Tibial nerve (tissue), 4 donors: ENCODE measurements around the gene FAM50B. TPM values are rescaled to one million over a fixed set of nuclear protein-coding genes. Genes with fewer than 3 reads are reported as not detected.
A peak's percentile ranks its signal among the peaks of the same experiment; 100 is the strongest.

Source experiments
- DNase-seq, 2 donors: peaks; one replicate each; pipeline ENCODE4 v3.0.0-alpha.2; 2019; ENCODE audit warnings: low spot score in 2 of 2
- H3K27ac ChIP-seq, 4 donors: fragments of 200-600 bp; sonication (generic) in 3 of 4; one replicate each; pipeline ENCODE4 v1.5.1; 2017 to 2019; ENCODE audit warnings: mild to moderate bottlenecking in 1 of 4
- H3K27me3 ChIP-seq, 2 donors: fragments of 200-600 bp; sonication (generic) in 1 of 2; one replicate each; pipeline versions ENCODE4 v1.5.1 to v1.6.0; 2017 to 2019
- H3K36me3 ChIP-seq, 3 donors: fragments of 200-600 bp; sonication (generic); one replicate each; pipeline ENCODE4 v1.5.1; 2018 to 2019
- H3K4me1 ChIP-seq, 4 donors: fragments of 200-600 bp; sonication (generic) in 3 of 4; one replicate each; pipeline ENCODE4 v1.5.1; 2017 to 2019
- H3K4me3 ChIP-seq, 4 donors: fragments of 200-600 bp; sonication (generic) in 3 of 4; one replicate each; pipeline ENCODE4 v1.5.1; 2017 to 2019; ENCODE audit warnings: mild to moderate bottlenecking in 1 of 4, moderate library complexity in 1 of 4
- H3K9me3 ChIP-seq, 4 donors: fragments of 200-600 bp; sonication (generic) in 3 of 4; one replicate each; pipeline ENCODE4 v1.5.1; 2017 to 2019
- CTCF ChIP-seq, 5 experiments: fragments of 200-600 bp in 3 of 5; fragments of 450-650 bp in 2 of 5; sonication (generic) in 3 of 5; IDR thresholded peaks; one replicate each; pipeline ENCODE4 v1.5.1; 2016 to 2019; ENCODE audit warnings: antibody characterized with exemption in 5 of 5, mild to moderate bottlenecking in 3 of 5, moderate library complexity in 2 of 5
- EP300 ChIP-seq, 2 donors: sonication (generic); formaldehyde crosslinking; IDR thresholded peaks; one replicate each; pipeline ENCODE4 v1.6.1; 2017; ENCODE audit warnings: antibody characterized with exemption in 2 of 2, mild to moderate bottlenecking in 1 of 2
- POLR2A ChIP-seq, 2 donors: fragments of 450-650 bp; IDR thresholded peaks; one replicate each; pipeline ENCODE4 v1.6.1; 2017; ENCODE audit warnings: antibody characterized with exemption in 2 of 2, mild to moderate bottlenecking in 2 of 2, moderate library complexity in 2 of 2
- WGBS, 2 donors: methylation state at CpG; one replicate each; pipeline ENCODE4 v1.1.5; 2018; 5-methylcytosine and 5-hydroxymethylcytosine counted together
- total RNA-seq, 4 donors: library from RNA; depleted of rRNA; stranded (reverse); fragments of >200 nt; gene quantifications; one replicate each; pipeline ENCODE4 v1.1.0, GENCODE V29; 2016

FAM50B gene
- total RNA-seq, 4 donors from 2014 or later: 6.9 to 23.5 (median 16.1) TPM

- 91% methylated on average over 4 of the region's 4 CpGs for WGBS, 2 donors
- TF ChIP-seq CTCF (IDR thresholded peaks at IDR 0.05) (no peak), EP300 (IDR thresholded peaks at IDR 0.05) (no peak), POLR2A (IDR thresholded peaks at IDR 0.05) (no peak)
- Histone ChIP-seq H3K27me3 (no peaks in the 10 kb centered on the region), H3K4me1 (peaks cover 0 to 11% (median under 1%) of the 10 kb centered on the region in 4 donors), H3K27ac (no peak overlapping the region), H3K9me3 (no peaks in the 10 kb centered on the region), H3K4me3 (no peak overlapping the region), H3K36me3 (no peaks in the 10 kb centered on the region)
- no peak for DNase-seq
Observed at GRCh38 chr6:3873051-3873450, 23.9 kb downstream of the FAM50B start.

GRCh38 chr6:3874069-3874468 lies 24.9 kb downstream of the FAM50B start:
- peaks cover 0 to 6% (median 0%) of the 10 kb centered on the region in 4 donors for H3K4me1 ChIP-seq
- H3K4me3 ChIP-seq: no peak overlapping the region
- no peaks in the 10 kb centered on the region for H3K27me3 ChIP-seq
- TF ChIP-seq EP300 (IDR thresholded peaks at IDR 0.05): no peak
- no peak for TF ChIP-seq POLR2A (IDR thresholded peaks at IDR 0.05)
- TF ChIP-seq CTCF (IDR thresholded peaks at IDR 0.05): no peak
- 85 to 89% methylated on average over 3 to 4 of the region's 4 CpGs for WGBS, 2 donors
- no peak for DNase-seq
- no peaks in the 10 kb centered on the region for H3K9me3 ChIP-seq
- H3K27ac ChIP-seq: no peak overlapping the region
- H3K36me3 ChIP-seq: no peaks in the 10 kb centered on the region

- Histone ChIP-seq H3K4me1 (peaks cover 0 to 6% (median 0%) of the 10 kb centered on the region in 4 donors), H3K27ac (peak overlapping the region in 1 of 4 donors; percentile 81), H3K27me3 (no peaks in the 10 kb centered on the region), H3K36me3 (no peaks in the 10 kb centered on the region), H3K4me3 (no peak overlapping the region), H3K9me3 (no peaks in the 10 kb centered on the region)
- no peak for TF ChIP-seq CTCF (IDR thresholded peaks at IDR 0.05)
- TF ChIP-seq EP300 (IDR thresholded peaks at IDR 0.05): no peak
- no peak for TF ChIP-seq POLR2A (IDR thresholded peaks at IDR 0.05)
- WGBS, 2 donors: 90 to 94% methylated on average over 5 of the region's 5 CpGs
- no peak for DNase-seq
Observed at GRCh38 chr6:3875486-3875885, 26.3 kb downstream of the FAM50B start.

- Histone ChIP-seq H3K4me3 (no peak overlapping the region), H3K27ac (peak overlapping the region in 1 of 4 donors; percentile 81), H3K27me3 (no peaks in the 10 kb centered on the region), H3K36me3 (no peaks in the 10 kb centered on the region), H3K9me3 (no peaks in the 10 kb centered on the region), H3K4me1 (peaks cover 0 to 6% (median 0%) of the 10 kb centered on the region in 4 donors)
- TF ChIP-seq EP300 (IDR thresholded peaks at IDR 0.05): peak in 1 of 2 donors; percentile 95
- TF ChIP-seq POLR2A (IDR thresholded peaks at IDR 0.05): no peak
- WGBS, 2 donors: 67 to 76% methylated on average over 10 of the region's 10 CpGs
- DNase-seq: peak; percentile 31 to 76
Observed at GRCh38 chr6:3876101-3876500, 26.9 kb downstream of the FAM50B start.

GRCh38 chr6:3876866-3877265 lies 27.7 kb downstream of the FAM50B start:
- Histone ChIP-seq H3K4me1 (peaks cover 0 to 10% (median 0%) of the 10 kb centered on the region in 4 donors), H3K4me3 (no peak overlapping the region), H3K27ac (peak overlapping the region in 1 of 4 donors; percentile 81), H3K9me3 (no peaks in the 10 kb centered on the region), H3K36me3 (no peaks in the 10 kb centered on the region), H3K27me3 (no peaks in the 10 kb centered on the region)
- no peak for DNase-seq
- TF ChIP-seq POLR2A (IDR thresholded peaks at IDR 0.05) (no peak), EP300 (IDR thresholded peaks at IDR 0.05) (no peak), CTCF (IDR thresholded peaks at IDR 0.05) (no peak)
- 69 to 70% methylated on average over 4 of the region's 4 CpGs for WGBS, 2 donors
